GM23338 (cell line): Measurements from ENCODE around the gene NUP214. TPM values are rescaled to one million over a fixed set of nuclear protein-coding genes. Genes with fewer than 3 reads are reported as not detected.

Experiments
- ATAC-seq: fragments of 200-7000 bp; cut with Tn5 transposase; 3 replicates; pipeline ENCODE4 v1.9.1; 2020
- DNase-seq: peaks from one replicate; pipeline ENCODE4 v3.0.0-alpha.2; 2015; ENCODE audit warnings: low spot score
- H2AFZ ChIP-seq: fragments of 200-600 bp; sonication (generic); 2 replicates; pipeline ENCODE4 v1.8.0; 2016; ENCODE audit warnings: antibody characterized with exemption, mild to moderate bottlenecking, moderate library complexity
- H3F3A ChIP-seq: fragments of 200-600 bp; sonication (generic); replicated peaks from 2 replicates; pipeline ENCODE4 v1.8.0; 2017; ENCODE audit warnings: antibody characterized with exemption, mixed run types, low read depth
- H3K27ac ChIP-seq: fragments of 200-600 bp; sonication (generic); 2 replicates; pipeline ENCODE4 v1.6.1; 2016; ENCODE audit warnings: low read depth
- H3K27me3 ChIP-seq: fragments of 200-600 bp; sonication (generic); 2 replicates; pipeline ENCODE4 v1.8.0; 2016; ENCODE audit warnings: mild to moderate bottlenecking, mixed run types, moderate library complexity; ENCODE audit not compliant: insufficient read depth
- H3K36me3 ChIP-seq: fragments of 200-600 bp; sonication (generic); 2 replicates; pipeline ENCODE4 v1.8.0; 2016; ENCODE audit warnings: mild to moderate bottlenecking; ENCODE audit not compliant: insufficient read depth
- H3K4me1 ChIP-seq: fragments of 200-600 bp; sonication (generic); 2 replicates; pipeline ENCODE4 v1.8.0; 2016; ENCODE audit warnings: mild to moderate bottlenecking, moderate library complexity; ENCODE audit not compliant: insufficient read depth
- H3K4me2 ChIP-seq: fragments of 200-600 bp; sonication (generic); 2 replicates; pipeline ENCODE4 v1.7.1; 2017; ENCODE audit warnings: mixed run types
- H3K4me3 ChIP-seq: fragments of 200-600 bp; sonication (generic); 2 replicates; pipeline ENCODE4 v1.6.1; 2016; ENCODE audit warnings: mixed run types
- H3K79me2 ChIP-seq: fragments of 200-600 bp; sonication (generic); replicated peaks from 2 replicates; pipeline ENCODE4 v1.8.0; 2017; ENCODE audit warnings: mild to moderate bottlenecking; ENCODE audit not compliant: insufficient read depth
- H3K9me2 ChIP-seq: fragments of 200-600 bp; sonication (generic); 2 replicates; pipeline ENCODE4 v1.8.0; 2017; ENCODE audit not compliant: insufficient read depth
- H4K20me1 ChIP-seq: fragments of 200-600 bp; sonication (generic); replicated peaks from 2 replicates; pipeline ENCODE4 v1.8.0; 2017; ENCODE audit warnings: mild to moderate bottlenecking; ENCODE audit not compliant: insufficient read depth
- H3K27ac Mint-ChIP-seq: 2 replicates; pipeline ENCODE4 v1.8.0; 2020; ENCODE audit warnings: inconsistent platforms, mild to moderate bottlenecking, moderate library complexity, mixed read lengths
- H3K27me3 Mint-ChIP-seq: 3 replicates; pipeline ENCODE4 v1.8.0; 2022; ENCODE audit warnings: low read depth, mild to moderate bottlenecking, moderate library complexity, mixed read lengths, inconsistent platforms; ENCODE audit not compliant: insufficient read depth, poor library complexity
- H3K36me3 Mint-ChIP-seq: 3 replicates; pipeline ENCODE4 v1.8.0; 2021; ENCODE audit warnings: low read depth, mild to moderate bottlenecking, inconsistent platforms, moderate library complexity, mixed read lengths
- H3K4me1 Mint-ChIP-seq: 3 replicates; pipeline ENCODE4 v1.8.0; 2020; ENCODE audit warnings: mild to moderate bottlenecking, inconsistent platforms, mixed read lengths
- H3K4me3 Mint-ChIP-seq: 3 replicates; pipeline ENCODE4 v1.8.0; 2021; ENCODE audit warnings: moderate library complexity, mild to moderate bottlenecking, inconsistent platforms, mixed read lengths
- H3K9me3 Mint-ChIP-seq: 3 replicates; pipeline ENCODE4 v1.8.0; 2020; ENCODE audit warnings: moderate library complexity, mild to moderate bottlenecking, inconsistent platforms, mixed read lengths
- CREB1 ChIP-seq: fragments of 250-450 bp; sonication (Bioruptor Pico); IDR thresholded peaks from 2 replicates; pipeline ENCODE4 v1.5.0; 2020; ENCODE audit warnings: low read depth, mild to moderate bottlenecking, moderate library complexity
- CTCF ChIP-seq, 2 experiments: fragments of 200-600 bp in 1 of 2; sonication (generic) in 1 of 2; conservative IDR thresholded peaks; 2 replicates each; pipeline versions ENCODE4 v1.5.1 to v1.6.1; 2016 to 2017; ENCODE audit warnings: antibody characterized with exemption in 2 of 2, low read depth in 2 of 2, mild to moderate bottlenecking in 2 of 2, moderate library complexity in 1 of 2
- ETS1 ChIP-seq: IDR thresholded peaks from 2 replicates; pipeline ENCODE4 v1.6.1; 2016; ENCODE audit warnings: antibody characterized with exemption
- EZH2phosphoT487 ChIP-seq: fragments of 200-600 bp; sonication (generic); IDR thresholded peaks from one replicate; pipeline ENCODE4 v1.8.1; 2018; ENCODE audit warnings: antibody characterized with exemption; ENCODE audit not compliant: unreplicated experiment
- JUNB ChIP-seq: IDR thresholded peaks from one replicate; pipeline ENCODE4 v1.6.1; 2016; ENCODE audit warnings: antibody characterized with exemption; ENCODE audit not compliant: unreplicated experiment
- NANOG ChIP-seq: IDR thresholded peaks from 2 replicates; pipeline ENCODE4 v1.6.1; 2016; ENCODE audit warnings: antibody characterized with exemption, borderline replicate concordance
- STAT1 ChIP-seq: IDR thresholded peaks from one replicate; pipeline ENCODE4 v1.6.1; 2016; ENCODE audit warnings: antibody characterized with exemption; ENCODE audit not compliant: unreplicated experiment
- ZNF114 ChIP-seq: fragments of 250-450 bp; sonication (Bioruptor Pico); IDR thresholded peaks from 2 replicates; pipeline ENCODE4 v1.5.0; 2020; ENCODE audit warnings: mild to moderate bottlenecking, moderate library complexity
- ZNF331 ChIP-seq: fragments of 250-450 bp; sonication (Bioruptor Pico); IDR thresholded peaks from 2 replicates; pipeline ENCODE4 v1.5.0; 2020; ENCODE audit warnings: low read depth, mild to moderate bottlenecking, moderate library complexity
- ZNF462 ChIP-seq: fragments of 250-450 bp; sonication (Bioruptor Pico); IDR thresholded peaks from 2 replicates; pipeline ENCODE4 v1.5.0; 2020; ENCODE audit warnings: mild to moderate bottlenecking, moderate library complexity
- polyA plus RNA-seq: library from polyadenylated mRNA; unstranded; fragments of >200 nt; fragmentation: Nextera tagmentation; extraction: Ambion mirVana; gene quantifications from 2 replicates; pipeline ENCODE4 v1.2.1, GENCODE V29; 2016
- total RNA-seq: library from RNA; depleted of rRNA; stranded (reverse); fragments of >200 nt; shearing (Covaris generic); gene quantifications from 2 replicates; pipeline ENCODE4 v1.2.3, GENCODE V29; 2014

Gene NUP214
- total and polyA plus RNA-seq, 2 experiments from 2014 or later, result 36.0 to 57.0 TPM

- TF ChIP-seq ZNF462 (no peak), ZNF114 (no peak), CTCF (conservative IDR thresholded peaks at IDR 0.05; ENCODE audit: low read depth in 2 of 2) (no peak), EZH2phosphoT487 (no peak)
Measured at GRCh38 chr9:131078427-131079366, 46.7 kb upstream of the NUP214 start (continued).

GRCh38 chr9:131080589-131080988 lies 44.8 kb upstream of the NUP214 start:
- Histone ChIP-seq H3F3A (no peaks in the 10 kb centered on the region), H3K4me2 (no peak overlapping the region), H3K4me1 (no peaks in the 10 kb centered on the region), H4K20me1 (no peaks in the 10 kb centered on the region), H3K27ac (no peak overlapping the region), H2AFZ (no peak overlapping the region), H3K79me2 (no peaks in the 10 kb centered on the region), H3K36me3 (no peaks in the 10 kb centered on the region), H3K9me2 (no peaks in the 10 kb centered on the region), H3K4me3 (no peak overlapping the region), H3K27me3 (no peaks in the 10 kb centered on the region)
- Mint-ChIP-seq H3K4me1 (no peaks in the 10 kb centered on the region; the same call in 2 of the 3 replicates), H3K27me3 (peaks cover 8% of the 10 kb centered on the region), H3K36me3 (no peaks in the 10 kb centered on the region), H3K27ac (no peak overlapping the region), H3K4me3 (no peak overlapping the region), H3K9me3 (no peaks in the 10 kb centered on the region)
- DNase-seq (no peak), ATAC-seq (no peak)
- TF ChIP-seq CTCF (conservative IDR thresholded peaks at IDR 0.05; ENCODE audit: low read depth in 2 of 2), result no peak
- TF ChIP-seq ZNF331 (CRISPR knock-in tag), result no peak
- TF ChIP-seq JUNB, result no peak
- TF ChIP-seq ETS1, result no peak
- no peak for TF ChIP-seq CREB1 (CRISPR knock-in tag)
- TF ChIP-seq STAT1, result no peak
- TF ChIP-seq NANOG, result no peak
